WERI-Rb-1 (cell line): ENCODE data around the gene BCAM.
A peak's percentile ranks its signal among the peaks of the same experiment; 100 is the strongest.

Experiments used
- DNase-seq: peaks from one replicate; pipeline ENCODE4 v3.0.0-alpha.2; 2020
- H3K27ac ChIP-seq: fragments of 250-450 bp; sonication (Bioruptor Pico); 2 replicates; pipeline ENCODE4 v1.5.1; 2020; ENCODE audit warnings: mild to moderate bottlenecking, moderate library complexity
- H3K27me3 ChIP-seq: fragments of 250-450 bp; sonication (Bioruptor Pico); 2 replicates; pipeline ENCODE4 v1.5.1; 2021; ENCODE audit warnings: mild to moderate bottlenecking, low read depth, moderate library complexity; ENCODE audit not compliant: insufficient read depth, severe bottlenecking
- H3K36me3 ChIP-seq: fragments of 250-450 bp; sonication (Bioruptor Pico); 2 replicates; pipeline ENCODE4 v1.5.1; 2020; ENCODE audit warnings: mild to moderate bottlenecking, moderate library complexity
- H3K4me3 ChIP-seq: 2 replicates; pipeline ENCODE4 v1.5.1; 2011; ENCODE audit warnings: low read depth, mild to moderate bottlenecking, control low read depth, low read length
- H3K9me3 ChIP-seq: fragments of 250-450 bp; sonication (Bioruptor Pico); 2 replicates; pipeline ENCODE4 v1.5.1; 2021; ENCODE audit warnings: mild to moderate bottlenecking, moderate library complexity; ENCODE audit not compliant: severe bottlenecking
- TF ChIP-seq, protein P1 (sequence below): IDR thresholded peaks from 2 replicates; pipeline ENCODE4 v1.5.1; 2011; ENCODE audit warnings: low read depth, mild to moderate bottlenecking, control low read depth, inconsistent platforms, low read length

Gene BCAM

DNA sequence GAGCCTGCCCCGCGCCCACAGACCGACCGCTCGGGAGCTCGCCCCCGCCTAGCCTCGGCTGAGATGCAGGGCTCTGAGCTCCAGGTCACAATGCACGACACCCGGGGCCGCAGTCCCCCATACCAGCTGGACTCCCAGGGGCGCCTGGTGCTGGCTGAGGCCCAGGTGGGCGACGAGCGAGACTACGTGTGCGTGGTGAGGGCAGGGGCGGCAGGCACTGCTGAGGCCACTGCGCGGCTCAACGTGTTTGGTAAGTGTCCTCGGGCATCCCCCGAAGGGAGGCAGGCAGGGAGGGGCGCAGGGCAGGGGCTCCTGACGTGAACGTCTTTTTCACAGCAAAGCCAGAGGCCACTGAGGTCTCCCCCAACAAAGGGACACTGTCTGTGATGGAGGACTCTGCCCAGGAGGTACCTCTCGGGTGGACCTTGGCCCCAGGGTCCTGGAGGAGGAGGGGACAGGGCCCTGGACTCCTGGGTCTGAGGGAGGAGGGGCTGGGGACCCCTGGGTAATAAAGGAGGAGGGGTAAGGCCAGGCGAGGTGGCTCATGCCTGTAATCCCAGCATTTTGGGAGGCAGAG lies 3.3 kb downstream of the BCAM start:
- Histone ChIP-seq H3K9me3 (no peaks in the 10 kb centered on the region), H3K27ac (no peak overlapping the region), H3K36me3 (peaks cover 6% of the 10 kb centered on the region), H3K27me3 (no peaks in the 10 kb centered on the region), H3K4me3 (no peak overlapping the region)
- TF ChIP-seq, protein P1, sequence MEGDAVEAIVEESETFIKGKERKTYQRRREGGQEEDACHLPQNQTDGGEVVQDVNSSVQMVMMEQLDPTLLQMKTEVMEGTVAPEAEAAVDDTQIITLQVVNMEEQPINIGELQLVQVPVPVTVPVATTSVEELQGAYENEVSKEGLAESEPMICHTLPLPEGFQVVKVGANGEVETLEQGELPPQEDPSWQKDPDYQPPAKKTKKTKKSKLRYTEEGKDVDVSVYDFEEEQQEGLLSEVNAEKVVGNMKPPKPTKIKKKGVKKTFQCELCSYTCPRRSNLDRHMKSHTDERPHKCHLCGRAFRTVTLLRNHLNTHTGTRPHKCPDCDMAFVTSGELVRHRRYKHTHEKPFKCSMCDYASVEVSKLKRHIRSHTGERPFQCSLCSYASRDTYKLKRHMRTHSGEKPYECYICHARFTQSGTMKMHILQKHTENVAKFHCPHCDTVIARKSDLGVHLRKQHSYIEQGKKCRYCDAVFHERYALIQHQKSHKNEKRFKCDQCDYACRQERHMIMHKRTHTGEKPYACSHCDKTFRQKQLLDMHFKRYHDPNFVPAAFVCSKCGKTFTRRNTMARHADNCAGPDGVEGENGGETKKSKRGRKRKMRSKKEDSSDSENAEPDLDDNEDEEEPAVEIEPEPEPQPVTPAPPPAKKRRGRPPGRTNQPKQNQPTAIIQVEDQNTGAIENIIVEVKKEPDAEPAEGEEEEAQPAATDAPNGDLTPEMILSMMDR = no peak
- DNase-seq = no peak

DNA sequence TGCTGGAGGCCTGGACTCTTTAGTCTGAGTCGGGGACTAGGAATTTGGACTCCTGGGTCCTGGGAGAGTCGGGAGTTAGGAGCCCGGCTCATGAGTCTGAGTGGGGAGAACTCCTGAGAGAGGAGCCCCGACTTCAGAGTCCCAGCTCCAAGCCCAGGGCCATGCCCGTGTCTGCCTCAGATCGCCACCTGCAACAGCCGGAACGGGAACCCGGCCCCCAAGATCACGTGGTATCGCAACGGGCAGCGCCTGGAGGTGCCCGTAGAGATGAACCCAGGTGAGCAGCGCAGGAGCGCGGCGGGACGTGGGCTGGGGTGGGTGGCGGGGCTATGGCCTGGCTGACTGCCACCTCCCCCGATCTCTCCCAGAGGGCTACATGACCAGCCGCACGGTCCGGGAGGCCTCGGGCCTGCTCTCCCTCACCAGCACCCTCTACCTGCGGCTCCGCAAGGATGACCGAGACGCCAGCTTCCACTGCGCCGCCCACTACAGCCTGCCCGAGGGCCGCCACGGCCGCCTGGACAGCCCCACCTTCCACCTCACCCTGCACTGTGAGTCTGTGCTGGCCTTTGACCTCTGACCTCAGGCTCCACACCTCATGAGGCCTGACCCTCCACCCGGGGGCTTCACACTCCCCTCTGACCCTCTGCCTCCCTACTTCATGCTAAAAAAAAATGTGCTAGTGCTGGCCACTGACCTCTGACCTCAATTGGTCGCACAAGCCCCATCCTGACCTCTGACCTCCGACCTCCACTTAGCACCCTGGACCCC lies 4.4 kb downstream of the BCAM start:
- Histone ChIP-seq H3K9me3 (no peaks in the 10 kb centered on the region), H3K4me3 (no peak overlapping the region), H3K36me3 (peaks cover 6% of the 10 kb centered on the region), H3K27ac (no peak overlapping the region), H3K27me3 (no peaks in the 10 kb centered on the region)
- TF ChIP-seq, protein P1 = no peak; the same call in 1 of the 2 replicates
- DNase-seq = no peak

DNA sequence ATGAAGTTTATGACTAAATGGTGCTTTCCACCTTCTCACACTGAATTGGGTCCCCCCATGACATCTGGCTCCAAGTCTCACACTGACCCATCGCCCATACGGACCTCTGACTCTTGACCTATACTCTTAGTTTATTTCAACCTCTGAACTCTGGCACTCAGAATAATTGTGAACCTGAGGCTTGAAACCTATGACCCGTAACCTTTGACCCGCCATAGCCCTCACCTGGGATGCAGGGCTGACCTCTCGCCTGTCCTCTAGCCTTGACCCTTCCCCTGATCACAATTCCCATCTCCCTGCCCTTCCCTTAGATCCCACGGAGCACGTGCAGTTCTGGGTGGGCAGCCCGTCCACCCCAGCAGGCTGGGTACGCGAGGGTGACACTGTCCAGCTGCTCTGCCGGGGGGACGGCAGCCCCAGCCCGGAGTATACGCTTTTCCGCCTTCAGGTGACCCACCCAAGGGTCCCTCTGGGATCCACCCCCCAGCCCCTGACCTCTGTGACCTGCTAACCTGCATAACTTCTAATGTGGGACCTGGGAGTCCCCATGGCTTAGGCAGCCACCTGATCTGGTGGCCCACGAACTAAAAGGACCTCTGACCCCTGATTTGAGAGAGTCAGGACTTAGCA lies 5.1 kb downstream of the BCAM start:
- H3K9me3 ChIP-seq = no peaks in the 10 kb centered on the region
- peaks cover 6% of the 10 kb centered on the region for H3K36me3 ChIP-seq
- TF ChIP-seq, protein P1 = no peak
- H3K27me3 ChIP-seq = no peaks in the 10 kb centered on the region
- no peak overlapping the region for H3K4me3 ChIP-seq
- no peak overlapping the region for H3K27ac ChIP-seq
- no peak for DNase-seq

DNA sequence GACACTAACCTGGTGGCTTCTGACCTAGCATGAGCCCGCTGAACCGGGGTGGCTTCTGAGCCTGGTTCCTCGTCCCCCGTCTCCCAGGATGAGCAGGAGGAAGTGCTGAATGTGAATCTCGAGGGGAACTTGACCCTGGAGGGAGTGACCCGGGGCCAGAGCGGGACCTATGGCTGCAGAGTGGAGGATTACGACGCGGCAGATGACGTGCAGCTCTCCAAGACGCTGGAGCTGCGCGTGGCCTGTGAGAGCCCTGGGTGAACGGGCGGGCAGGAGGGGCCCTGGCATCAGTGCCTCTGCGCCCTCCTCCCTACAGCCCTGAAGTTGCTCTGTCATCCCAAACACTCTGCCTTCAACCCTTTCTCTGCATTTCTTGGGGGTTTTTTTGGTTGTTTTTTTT lies 5.6 kb downstream of the BCAM start:
- no peak overlapping the region for H3K27ac ChIP-seq
- DNase-seq = no peak
- no peaks in the 10 kb centered on the region for H3K9me3 ChIP-seq
- no peak overlapping the region for H3K4me3 ChIP-seq
- no peaks in the 10 kb centered on the region for H3K27me3 ChIP-seq
- TF ChIP-seq, protein P1 = no peak
- peaks cover 6% of the 10 kb centered on the region for H3K36me3 ChIP-seq

DNA sequence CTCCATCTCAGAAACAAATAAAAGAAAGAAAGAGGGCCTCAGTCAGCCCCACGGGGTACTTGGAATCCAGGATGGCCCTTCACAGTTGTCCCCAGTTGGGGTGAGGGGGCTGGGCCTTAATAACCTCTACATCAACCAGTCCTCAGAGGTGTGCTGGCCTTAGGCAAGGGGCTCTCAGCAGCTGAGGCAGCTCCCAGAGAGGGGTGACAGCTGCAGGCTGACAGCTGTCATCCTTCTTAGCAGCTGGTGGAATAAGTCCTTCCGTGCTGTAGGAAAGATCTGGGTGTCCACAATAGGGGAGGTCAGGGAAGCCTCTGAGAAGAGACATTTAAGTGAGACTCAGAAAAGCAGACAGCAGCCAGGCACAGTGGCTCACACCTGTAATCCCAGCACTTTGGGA lies 7.4 kb downstream of the BCAM start:
- no peak overlapping the region for H3K4me3 ChIP-seq
- peak overlapping the region; percentile 74 for H3K27ac ChIP-seq
- H3K9me3 ChIP-seq = no peaks in the 10 kb centered on the region
- peak; percentile 81 for DNase-seq
- peaks cover 6% of the 10 kb centered on the region for H3K36me3 ChIP-seq
- TF ChIP-seq, protein P1 = no peak
- no peaks in the 10 kb centered on the region for H3K27me3 ChIP-seq
